ENCODE data around the gene ATP2A2.

Gene ATP2A2

DNA sequence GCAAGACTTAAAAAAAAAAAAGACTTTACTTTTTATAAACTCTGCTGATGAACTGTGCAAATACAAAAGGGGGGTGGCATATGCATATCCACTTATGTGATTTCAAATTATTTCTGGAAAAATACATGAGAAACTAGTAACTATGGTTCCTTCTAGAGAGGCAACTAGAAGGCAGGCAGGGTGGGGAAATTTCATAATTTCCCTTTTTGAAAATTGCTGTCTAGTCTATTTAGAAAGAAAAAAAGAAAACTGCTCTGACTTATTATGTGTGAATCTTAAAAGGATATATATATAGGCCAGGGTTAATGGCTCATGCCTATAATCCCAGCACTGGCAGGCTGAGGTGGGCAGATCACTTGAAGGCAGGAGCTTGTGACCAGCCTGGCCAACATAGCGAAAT lies 80.2 kb downstream of the ATP2A2 start:
- no peak for TF ChIP-seq MYC (IDR thresholded peaks at IDR 0.05; ENCODE audit: low read depth, low read length)
- TF ChIP-seq, protein P1, sequence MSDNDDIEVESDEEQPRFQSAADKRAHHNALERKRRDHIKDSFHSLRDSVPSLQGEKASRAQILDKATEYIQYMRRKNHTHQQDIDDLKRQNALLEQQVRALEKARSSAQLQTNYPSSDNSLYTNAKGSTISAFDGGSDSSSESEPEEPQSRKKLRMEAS (IDR thresholded peaks at IDR 0.05; ENCODE audit: low read depth, low read length), result no peak
- TF ChIP-seq, protein P2, sequence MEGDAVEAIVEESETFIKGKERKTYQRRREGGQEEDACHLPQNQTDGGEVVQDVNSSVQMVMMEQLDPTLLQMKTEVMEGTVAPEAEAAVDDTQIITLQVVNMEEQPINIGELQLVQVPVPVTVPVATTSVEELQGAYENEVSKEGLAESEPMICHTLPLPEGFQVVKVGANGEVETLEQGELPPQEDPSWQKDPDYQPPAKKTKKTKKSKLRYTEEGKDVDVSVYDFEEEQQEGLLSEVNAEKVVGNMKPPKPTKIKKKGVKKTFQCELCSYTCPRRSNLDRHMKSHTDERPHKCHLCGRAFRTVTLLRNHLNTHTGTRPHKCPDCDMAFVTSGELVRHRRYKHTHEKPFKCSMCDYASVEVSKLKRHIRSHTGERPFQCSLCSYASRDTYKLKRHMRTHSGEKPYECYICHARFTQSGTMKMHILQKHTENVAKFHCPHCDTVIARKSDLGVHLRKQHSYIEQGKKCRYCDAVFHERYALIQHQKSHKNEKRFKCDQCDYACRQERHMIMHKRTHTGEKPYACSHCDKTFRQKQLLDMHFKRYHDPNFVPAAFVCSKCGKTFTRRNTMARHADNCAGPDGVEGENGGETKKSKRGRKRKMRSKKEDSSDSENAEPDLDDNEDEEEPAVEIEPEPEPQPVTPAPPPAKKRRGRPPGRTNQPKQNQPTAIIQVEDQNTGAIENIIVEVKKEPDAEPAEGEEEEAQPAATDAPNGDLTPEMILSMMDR (IDR thresholded peaks at IDR 0.05; ENCODE audit: low read depth, low read length), result no peak
- no peak for TF ChIP-seq POLR2A (IDR thresholded peaks at IDR 0.05; ENCODE audit: extremely low read depth, insufficient read length)

DNA sequence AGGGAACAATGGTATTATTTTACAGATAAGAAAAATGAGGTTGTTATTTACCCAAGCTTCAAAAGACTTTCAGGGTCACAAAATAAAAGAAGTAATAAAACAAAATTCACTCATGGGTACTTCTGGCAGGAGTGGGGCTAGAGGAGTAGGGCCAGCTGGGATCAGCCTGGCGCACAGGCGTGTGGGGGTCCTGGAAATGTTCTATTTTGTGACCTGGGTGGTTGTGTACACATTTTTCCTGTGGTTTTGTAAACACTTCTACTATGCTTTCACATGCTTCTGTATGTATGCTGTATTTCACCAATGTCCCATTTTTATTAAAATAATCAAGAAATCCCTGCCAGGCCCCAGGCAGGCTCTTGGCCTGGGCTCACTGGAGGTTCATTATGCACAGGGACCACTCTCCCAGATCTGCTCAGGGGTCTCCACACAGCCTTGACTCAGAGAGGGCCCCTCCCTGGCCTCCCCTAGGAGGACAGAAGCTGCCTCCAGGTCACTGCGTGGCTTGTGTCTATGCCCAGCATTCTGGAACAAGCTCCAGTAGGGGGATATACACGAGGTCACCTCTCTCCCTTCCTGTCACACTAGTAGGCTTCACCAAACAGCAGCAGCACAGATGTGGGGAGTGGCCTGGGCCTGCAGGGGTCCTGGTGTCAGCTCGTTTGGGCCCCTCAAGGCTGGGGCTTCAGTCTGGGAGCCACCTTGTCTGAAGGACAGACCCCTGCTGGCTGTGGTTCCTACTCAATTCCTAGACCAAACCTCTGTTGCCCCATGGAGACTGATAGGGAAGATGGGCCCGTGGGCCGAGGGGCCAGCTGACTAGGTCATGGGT lies 84.7 kb downstream of the ATP2A2 start:
- TF ChIP-seq, protein P2 (IDR thresholded peaks at IDR 0.05; ENCODE audit: low read depth, low read length), result no peak
- TF ChIP-seq, protein P1 (IDR thresholded peaks at IDR 0.05; ENCODE audit: low read depth, low read length), result 0 out of 2 replicates have a peak, but pooled peaks have one; percentile 8
- TF ChIP-seq POLR2A (IDR thresholded peaks at IDR 0.05; ENCODE audit: extremely low read depth, insufficient read length) (no peak), MYC (IDR thresholded peaks at IDR 0.05; ENCODE audit: low read depth, low read length) (no peak)
- H3K4me3 ChIP-seq (ENCODE audit: low read depth, low read length), result no peak overlapping the region
- DNase-seq (ENCODE audit: low read depth), result no peak

More for the DNA sequence above, 80.2 kb downstream of the ATP2A2 start:
- no peak for DNase-seq (ENCODE audit: low read depth)
- no peak overlapping the region for H3K4me3 ChIP-seq (ENCODE audit: low read depth, low read length)

DNA sequence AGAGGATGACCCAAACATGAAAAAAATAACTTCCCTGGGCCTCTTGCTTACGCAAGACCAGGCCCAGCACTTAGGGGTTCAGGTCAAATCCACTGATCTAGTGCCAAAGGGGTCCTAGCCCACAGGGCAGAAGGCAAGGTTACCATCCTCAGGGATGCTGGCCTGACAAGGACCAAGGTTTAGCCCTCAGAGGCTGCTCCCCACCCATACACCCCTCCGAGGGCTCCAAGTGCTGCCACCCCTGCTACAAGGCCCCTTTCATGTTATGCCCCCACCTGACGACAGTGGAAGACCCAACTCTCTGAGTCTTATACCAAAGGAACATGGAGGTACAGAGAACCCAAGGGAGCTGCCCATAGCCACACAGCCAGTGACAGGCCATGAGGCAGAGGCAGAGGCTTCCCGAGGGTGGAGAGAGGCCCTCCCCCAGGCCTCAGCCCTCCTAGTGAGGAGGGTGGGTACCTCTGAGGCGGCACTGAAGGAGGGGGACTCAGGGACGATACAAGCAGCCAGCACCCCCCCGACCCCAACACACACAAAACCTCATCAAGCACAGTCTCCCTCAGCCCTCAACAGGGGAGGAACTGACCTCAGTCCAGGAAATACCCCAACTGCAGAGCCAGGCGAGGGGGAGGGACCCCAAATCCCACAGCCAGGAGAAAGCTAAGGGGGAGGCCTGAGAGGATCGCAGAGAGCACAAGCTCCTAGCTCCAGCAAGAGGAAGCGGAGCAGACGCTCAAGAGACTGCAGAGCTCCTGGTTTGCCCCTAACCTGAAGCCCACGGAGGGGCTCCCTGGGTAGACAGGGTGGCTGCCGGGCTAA lies 85.5 kb downstream of the ATP2A2 start:
- no peak overlapping the region for H3K4me3 ChIP-seq (ENCODE audit: low read depth, low read length)
- DNase-seq (ENCODE audit: low read depth), result peak; percentile 77
- TF ChIP-seq, protein P1 (IDR thresholded peaks at IDR 0.05; ENCODE audit: low read depth, low read length), result no peak
- TF ChIP-seq MYC (IDR thresholded peaks at IDR 0.05; ENCODE audit: low read depth, low read length) (no peak), POLR2A (IDR thresholded peaks at IDR 0.05; ENCODE audit: extremely low read depth, insufficient read length) (no peak)
- TF ChIP-seq, protein P2 (IDR thresholded peaks at IDR 0.05; ENCODE audit: low read depth, low read length), result no peak

GRCh38 chr12:110367181-110367864 lies 86.3 kb downstream of the ATP2A2 start:
- TF ChIP-seq, protein P1 (IDR thresholded peaks at IDR 0.05; ENCODE audit: low read depth, low read length), result no peak
- TF ChIP-seq POLR2A (IDR thresholded peaks at IDR 0.05; ENCODE audit: extremely low read depth, insufficient read length) (no peak), MYC (IDR thresholded peaks at IDR 0.05; ENCODE audit: low read depth, low read length) (no peak)
- TF ChIP-seq, protein P2 (IDR thresholded peaks at IDR 0.05; ENCODE audit: low read depth, low read length), result no peak
- no peak overlapping the region for H3K4me3 ChIP-seq (ENCODE audit: low read depth, low read length)
- DNase-seq (ENCODE audit: low read depth), result no peak

DNA sequence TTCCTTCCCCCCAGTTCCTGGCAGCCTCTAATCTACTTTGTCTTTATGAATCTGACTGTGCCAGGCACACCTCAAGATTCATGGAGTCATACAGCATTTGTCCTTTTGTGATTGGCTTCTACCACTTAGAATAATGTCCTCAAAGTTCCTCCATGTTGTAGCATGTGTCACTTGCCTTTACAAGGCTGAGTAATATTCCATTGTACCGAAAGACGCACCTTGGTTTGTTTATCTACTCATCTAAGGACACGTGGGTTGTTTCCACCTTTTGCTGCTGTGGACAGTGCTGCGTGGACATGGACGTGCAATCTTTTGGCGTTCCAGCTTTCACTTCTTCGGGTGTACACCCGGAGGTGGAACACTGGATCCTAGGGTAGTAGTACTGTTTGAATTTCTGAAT lies 88.9 kb downstream of the ATP2A2 start:
- TF ChIP-seq POLR2A (IDR thresholded peaks at IDR 0.05; ENCODE audit: extremely low read depth, insufficient read length) (no peak), MYC (IDR thresholded peaks at IDR 0.05; ENCODE audit: low read depth, low read length) (no peak)
- TF ChIP-seq, protein P2 (IDR thresholded peaks at IDR 0.05; ENCODE audit: low read depth, low read length), result no peak
- TF ChIP-seq, protein P1 (IDR thresholded peaks at IDR 0.05; ENCODE audit: low read depth, low read length), result no peak
- DNase-seq (ENCODE audit: low read depth), result no peak
- H3K4me3 ChIP-seq (ENCODE audit: low read depth, low read length), result no peak overlapping the region
